ENCODE measurements around the gene DBNL.
"Not testable (repeated sequence)": the region's sequence is repeated elsewhere in the genome, so short reads cannot be mapped to it uniquely, and the experiment has no call there.

The DBNL gene

DNA sequence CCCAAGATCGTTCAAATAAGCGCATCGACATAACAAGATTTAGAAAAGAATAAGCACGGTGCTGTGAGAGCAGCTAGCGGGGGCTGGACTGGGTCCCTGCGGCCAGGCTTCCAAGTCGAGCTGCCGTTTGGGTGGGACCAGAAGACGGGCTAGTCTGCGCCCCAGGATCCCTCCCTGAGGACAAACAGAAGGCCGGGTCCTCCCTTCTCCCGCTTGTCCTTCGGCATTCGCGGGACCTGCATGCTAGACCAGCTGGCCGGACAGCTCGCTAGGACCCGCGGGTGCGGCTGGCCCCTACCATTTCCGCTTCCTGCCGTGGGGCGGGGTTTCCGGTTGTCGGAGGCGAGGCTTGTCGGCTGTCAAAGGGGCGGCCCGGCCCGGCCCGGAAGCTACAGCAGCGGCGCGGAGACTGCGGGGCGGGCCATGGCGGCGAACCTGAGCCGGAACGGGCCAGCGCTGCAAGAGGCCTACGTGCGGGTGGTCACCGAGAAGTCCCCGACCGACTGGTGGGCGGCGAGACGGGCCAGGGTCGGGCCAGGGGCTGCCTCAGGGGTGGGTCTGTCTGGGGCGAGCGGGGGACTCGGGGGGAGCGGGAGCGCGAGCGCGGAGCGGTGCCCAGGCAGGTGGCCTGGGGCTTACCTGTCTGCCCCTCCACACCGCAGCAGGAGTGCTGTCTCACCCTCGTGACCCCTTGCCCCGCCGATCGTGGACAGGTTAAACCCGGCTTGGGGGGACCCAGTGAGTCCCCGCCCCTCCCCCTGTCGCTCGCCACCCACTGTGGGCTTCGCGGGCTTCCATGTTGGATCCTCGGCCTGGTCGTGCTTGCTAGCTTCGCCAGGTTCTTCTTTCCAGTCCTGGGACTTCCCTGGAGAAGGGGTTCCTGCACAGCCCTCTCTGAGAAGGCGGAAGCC lies at the start of gene DBNL:
DBNL (plus strand) TSS at position 388 of the 911 bp plus-strand sequence; CDS start at position 424, 36 bp downstream.
- peak; percentile 97 for DNase-seq

DNA sequence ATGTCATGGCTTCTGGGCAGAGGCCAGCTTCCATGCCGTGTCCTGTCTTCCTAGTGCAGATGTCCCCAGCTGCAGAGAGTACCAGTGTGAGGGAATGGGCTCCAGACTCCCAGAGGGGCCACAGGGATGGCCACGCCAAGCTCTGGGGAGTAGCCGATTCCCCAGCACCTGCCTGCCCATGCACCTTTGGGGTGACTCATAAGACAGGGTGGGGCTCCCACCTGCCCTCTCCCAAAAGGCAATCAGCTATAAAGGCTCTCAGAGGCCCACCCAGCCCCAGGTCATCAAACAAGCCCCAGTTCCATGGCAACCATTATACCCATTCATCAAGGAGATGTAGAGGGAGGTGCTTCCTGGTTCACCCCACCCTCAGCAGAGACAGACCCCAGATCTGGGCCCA lies 47.0 kb upstream of the DBNL start, which contains the start of gene SPDYE1:
SPDYE1 (plus strand) TSS at position 366 of the 400 bp plus-strand sequence. CDS start 2,053 bp downstream, outside the sequence.
- DNase-seq = not testable (repeated sequence)

DNA sequence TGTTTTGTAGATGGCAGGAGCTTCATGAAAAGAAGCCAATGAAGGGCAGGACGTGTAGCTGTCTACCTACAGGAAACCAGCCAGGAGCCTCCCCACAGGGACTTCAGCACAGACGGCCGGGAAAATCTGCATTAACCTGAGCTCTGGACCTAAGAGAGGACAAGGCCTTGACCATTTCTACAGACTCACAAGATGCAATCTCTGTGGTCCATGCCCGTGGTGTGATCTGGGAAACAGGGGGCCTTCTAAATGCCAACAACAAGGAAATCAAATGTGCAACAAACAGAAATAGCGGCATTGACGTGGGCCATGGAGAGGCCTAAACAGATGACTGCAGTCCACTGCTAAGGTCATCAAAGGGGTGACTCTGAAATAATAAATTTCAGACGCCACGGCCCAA lies 32.4 kb upstream of the DBNL start:
- not testable (repeated sequence) for DNase-seq

DNA sequence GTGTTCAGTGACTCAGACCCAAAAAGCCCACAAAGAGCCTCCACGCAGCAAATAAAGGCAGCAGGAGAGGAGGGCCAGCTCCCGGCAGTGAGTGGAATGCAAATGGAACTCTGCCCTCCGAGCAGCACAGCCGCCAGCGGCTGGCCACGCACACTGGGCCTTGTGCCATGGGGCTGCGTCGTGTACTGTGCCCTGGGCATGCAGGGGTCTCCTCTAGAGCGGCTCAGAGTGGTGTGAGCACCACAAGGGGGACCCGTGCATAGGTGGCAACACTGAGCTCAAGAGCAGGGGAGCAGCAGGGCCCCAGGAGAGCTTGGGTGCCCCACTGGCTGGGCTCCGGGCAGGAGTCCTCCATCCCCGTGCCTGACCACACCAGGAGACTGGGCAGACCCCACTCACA lies 29.4 kb upstream of the DBNL start:
- not testable (repeated sequence) for DNase-seq

DNA sequence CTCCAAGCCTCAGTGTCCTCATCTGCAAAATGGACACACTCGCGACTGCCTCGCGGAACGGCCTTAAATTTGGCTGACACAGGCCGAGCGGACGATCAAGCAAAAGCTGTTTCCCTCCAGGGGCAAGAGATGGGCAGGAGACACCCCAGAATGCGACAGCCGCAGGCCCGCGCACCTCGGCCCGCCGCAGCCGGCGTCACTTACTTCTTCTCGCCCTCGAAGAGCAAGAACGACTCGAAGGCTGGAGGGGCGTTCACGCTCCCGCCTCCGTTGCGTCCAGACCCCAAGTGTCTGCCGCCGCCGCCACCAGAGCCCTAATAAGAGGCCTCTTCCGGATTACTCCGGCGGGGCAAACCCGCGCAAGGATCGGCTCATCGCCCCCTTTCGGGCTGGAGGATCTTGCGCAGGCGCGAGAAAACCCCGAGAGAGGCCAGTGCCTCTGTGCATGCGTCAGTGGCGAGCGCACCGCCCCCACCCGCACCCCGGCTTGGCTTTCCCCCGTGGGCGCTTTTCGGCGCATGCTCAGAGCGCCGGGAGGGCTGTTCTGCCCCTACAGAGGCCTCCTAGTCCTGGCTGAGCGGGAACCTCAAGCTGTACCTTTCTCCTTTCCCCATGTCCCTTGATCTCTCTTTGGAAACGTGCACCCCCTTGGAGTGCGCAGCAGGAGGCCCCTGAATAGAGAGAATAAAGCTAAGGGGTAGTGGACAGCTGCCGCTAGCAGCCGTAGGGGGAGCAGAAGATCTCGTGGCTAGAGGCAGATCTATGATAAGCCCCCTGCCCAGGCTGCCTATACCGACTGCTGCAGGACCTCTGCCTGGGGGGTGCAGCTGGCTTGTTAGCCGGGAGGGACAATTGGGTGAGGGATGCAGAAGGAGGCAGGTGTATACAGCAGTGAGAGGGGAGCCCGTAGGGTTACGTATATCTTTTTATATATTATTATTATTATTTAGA lies 25.4 kb upstream of the DBNL start:
- DNase-seq = peak; percentile 99

DNA sequence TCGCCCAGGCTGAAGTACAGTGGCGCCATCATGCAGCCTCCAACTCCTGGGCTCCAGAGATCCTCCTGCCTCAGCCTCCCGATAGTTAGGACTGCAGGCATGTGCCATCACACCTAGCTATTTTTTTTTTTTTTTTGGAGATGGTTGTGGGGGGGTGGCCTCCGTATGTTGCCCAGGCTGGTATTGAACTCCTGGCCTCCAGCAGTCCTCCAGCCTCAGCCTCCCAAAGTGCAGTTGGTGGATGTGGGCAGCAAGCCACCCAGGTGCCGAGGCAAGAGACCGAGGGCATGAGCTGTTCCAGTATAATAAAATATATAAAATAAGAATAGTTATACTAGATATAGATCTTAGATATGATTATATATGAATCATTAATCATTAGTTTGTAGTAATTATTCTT lies 24.7 kb upstream of the DBNL start:
- not testable (repeated sequence) for DNase-seq

DNA sequence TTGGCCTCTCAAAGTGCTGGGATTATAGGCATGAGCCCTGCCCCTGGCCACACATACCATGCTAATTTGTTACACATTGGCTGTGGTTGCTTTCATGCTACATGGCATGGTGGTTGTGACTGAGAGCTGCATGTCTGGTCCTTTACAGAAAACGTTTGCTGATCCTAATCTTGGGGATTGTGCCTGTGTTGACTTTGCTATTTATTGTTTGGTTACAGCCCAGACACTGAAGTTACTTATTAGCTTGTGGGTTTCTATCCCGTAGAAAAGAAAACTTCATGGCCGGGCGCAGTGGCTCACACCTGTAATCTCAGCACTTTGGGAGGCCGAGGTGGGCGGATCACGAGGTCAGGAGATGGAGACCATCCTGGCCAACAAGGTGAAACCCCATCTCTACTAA lies 22.4 kb upstream of the DBNL start:
- not testable (repeated sequence) for DNase-seq

DNA sequence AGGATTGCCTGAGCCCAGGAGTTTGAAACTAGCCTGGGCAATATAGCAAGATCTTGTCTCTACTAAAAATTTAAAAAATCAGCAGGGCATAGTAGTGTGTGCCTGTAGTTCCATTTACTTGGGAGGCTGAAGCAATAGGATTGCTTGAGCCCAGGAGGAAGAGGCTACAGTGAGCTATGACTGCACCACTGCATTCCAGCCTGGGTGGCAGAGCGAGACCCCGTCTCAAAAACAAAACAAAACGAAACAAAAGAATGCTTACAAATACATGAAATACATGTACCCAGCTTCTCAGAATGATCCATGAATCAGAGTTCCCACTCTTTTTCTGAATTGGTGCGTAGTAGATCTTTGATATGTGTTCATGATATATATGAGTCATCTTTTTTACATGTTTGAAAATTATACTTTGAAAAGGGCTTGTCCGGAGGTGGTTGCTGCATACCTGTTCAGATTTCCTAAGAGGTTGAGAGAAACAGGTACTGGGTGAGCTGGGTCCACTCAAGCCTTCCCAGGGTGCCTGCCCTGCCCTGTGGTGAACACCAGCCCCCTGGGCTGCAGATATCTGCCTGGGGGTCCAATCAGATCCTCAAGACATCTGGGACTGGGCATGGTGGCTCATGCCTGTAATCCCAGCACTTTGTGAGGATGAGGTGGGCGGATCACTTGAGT lies 21.6 kb upstream of the DBNL start:
- not testable (repeated sequence) for DNase-seq

DNA sequence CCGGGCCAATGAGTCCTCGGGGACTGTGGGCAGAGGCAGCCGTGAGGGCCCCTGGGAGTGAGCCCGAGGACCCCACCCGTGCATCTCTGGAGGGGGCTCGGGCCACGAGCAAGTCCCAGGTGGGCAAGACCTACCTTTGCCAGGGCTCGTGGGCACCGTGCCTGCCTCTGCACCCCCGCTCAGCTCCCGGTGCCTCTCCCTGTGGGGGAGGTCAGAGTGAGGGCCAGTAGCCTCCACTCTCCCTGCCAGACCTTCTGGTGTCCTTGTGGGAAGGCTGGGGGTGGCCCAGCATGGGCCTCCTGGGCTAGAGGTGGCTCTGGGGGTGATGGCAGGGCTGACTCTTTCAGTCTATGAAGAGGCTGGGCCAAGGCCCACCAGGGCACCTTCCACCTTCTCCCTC lies 15.1 kb upstream of the DBNL start:
- DNase-seq = not testable (repeated sequence)

DNA sequence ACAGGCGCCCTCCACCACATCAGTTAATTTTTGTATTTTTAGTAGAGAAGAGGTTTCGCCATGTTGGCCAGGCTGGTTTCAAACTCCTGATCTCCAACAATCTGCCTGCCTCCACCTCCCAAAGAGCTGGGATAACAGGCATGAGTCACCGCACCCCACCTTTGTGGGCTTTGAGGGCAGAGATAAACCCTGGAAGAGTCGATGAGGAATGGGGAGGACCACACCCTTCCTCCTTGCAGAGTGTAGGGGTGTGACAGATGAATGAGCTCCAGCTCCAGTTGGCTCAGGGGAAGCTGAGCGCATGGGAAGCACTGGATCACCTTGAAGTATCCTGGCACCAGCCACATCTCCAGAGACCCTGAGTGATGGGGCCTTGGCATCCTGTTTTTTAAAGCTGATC lies 14.5 kb upstream of the DBNL start:
- not testable (repeated sequence) for DNase-seq

DNA sequence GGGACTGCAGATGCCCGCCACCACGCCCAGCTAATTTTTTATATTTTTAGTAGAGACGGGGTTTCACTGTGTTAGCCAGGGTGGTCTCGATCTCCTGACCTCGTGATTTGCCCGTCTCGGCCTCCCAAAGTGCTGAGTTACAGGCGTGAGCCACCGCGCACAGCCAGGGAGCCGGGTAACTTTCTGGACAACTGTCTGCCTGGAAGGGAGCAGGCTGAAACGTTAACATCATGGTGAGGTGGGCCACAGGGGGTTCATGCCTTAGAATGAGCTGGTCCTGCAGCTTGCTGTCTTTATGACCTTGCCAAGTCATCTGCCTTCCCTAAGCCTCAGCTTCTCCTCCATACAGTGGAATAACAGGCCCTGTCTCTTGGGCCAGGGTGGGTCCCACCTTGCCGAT lies 13.2 kb upstream of the DBNL start:
- not testable (repeated sequence) for DNase-seq

DNA sequence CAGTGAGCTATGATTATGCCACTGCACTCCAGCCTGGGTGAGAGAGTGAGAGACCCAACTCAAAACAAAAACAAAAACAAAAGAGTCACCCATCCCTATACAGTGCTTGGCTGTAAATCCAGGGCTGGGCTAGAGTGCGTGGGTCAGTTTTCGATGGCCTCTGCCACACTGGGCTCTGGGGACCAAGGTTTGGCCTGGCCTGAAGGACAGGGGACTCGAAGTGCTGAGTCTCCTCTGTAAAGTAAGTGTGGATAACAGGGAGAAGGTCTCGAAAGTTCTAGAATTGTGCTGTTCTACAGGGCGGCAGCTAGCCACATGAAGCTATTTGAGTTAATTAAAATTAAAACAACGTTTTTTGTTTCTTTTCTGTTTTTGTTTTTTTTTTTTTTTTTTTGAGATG lies 12.5 kb upstream of the DBNL start:
- DNase-seq = not testable (repeated sequence)

DNA sequence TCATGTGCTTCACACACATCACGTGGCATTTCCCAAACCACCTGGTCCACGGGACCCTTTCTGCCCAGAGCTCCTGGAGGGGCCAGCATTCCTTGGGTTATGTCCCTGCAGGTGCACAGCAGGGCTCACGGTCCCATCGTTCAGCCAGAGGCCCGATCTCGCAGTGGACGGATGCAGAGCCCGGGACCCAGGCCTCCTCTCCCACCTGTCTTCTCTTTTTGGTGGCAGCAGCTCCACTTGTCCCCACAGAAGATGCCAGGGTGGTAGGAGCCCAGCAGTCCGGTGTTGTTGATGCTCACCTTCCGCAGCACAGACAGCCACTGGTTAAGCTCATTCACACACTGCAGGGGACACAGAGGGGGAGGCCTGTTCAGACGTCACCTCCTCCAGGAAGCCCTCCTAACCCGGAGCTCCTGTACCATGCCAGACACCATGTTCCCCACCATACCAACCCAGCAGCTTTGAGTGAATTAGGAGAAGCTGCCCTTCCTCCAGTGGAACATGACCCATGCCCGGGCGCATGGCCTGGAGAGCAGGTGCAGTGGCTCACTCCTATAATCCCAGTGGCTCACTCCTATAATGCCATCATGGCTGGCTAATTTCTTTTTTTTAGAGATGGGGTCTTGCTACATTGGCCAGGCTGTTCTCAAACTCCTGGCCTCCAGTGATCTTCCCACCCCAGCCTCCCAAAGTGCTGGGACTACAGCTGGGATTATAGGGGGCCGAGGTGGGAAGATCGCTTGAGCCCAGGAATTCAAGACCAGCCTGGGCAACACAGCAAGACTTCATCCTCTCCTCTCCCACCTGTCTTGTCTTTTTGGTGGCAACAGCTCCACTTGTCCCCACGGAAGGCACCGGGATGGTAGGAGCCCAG lies 10.3 kb upstream of the DBNL start:
- DNase-seq = not testable (repeated sequence)

DNA sequence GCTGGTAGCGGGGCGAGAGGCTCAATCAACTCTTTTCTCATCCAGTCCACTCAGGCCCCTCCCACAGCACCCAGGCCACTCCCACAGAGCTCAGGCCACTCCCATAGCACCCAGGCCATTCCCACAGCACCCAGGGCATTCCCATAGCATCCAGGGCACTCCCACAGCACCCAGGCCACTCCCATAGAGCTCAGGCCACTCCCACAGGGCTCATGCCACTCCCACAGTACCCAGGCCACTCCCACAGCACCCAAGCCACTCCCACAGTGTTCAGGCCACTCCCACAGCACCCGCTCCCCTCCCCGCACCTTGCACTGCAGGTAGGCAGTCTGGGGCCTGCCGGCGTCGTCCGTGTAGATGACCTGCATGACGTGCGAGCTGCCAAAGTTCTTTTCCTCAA lies 8.1 kb upstream of the DBNL start:
- not testable (repeated sequence) for DNase-seq

DNA sequence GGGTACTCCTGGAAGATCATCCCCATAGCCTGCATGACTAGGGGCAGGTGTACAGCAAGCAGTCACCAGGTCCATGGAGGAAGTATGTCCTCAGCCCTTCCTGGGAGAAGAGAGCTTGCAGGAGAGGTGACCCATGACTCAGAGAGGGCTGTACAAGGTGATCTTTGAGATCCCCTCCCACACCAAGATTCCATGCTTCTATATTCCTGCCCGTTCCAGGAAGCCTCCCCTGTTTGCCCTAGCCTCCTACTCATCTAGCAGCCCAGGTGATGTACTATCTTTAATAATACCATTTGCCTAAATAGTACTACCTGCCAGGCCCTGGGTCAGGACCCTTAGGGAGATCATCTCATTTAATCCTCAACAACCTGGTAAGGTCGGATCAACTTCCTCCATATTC lies 6.6 kb upstream of the DBNL start:
- not testable (repeated sequence) for DNase-seq

DNA sequence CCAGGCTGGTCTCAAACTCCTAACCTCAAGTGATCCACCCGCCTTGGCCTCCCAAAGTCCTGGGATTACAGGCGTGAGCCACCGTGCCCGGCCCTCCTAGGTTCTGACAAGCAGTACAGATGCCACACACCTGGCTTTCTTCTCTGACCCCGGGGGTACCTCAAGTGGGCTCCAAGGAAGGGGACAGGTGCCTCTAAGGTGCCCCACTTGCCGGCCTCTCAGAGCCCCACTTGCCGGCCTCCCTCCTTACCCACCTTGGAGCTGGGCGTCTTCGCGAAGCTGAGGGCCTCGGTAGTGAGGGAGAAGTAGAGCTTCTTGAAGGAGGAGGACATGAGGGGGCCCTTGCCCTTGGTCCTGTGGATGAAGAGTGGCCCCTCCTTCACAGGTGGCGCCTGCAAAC lies 5.9 kb upstream of the DBNL start:
- DNase-seq = not testable (repeated sequence)

DNA sequence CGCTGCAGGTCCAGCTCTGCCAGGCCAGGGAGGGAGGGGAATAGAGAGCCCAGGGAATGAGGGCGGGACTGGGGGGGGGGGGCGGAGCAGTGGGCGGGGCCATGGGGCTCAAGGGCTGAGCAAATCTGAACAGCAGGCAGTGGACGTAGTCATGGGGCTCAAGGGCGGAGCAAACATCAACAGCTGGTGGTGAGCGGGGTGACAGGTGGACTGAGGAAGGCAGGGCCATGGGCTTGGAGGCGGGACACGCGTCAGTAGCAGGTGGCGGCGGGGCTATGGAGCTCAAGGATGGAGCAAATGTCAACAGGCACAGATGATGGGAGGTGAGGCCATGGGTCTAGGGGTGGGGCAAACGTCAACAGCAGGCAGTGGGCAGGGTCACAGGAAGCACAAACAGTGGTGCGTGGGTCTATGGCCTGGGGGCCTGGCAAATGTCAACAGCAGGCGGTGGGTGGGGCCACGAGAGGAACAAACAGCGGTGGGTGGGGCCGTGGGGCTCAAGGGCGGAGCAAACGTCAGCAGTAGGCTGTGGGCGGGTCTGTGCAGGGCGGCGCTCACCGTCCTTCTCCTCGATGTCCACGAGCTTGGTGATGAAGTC lies 5.4 kb upstream of the DBNL start:
- DNase-seq = peak; percentile 86

DNA sequence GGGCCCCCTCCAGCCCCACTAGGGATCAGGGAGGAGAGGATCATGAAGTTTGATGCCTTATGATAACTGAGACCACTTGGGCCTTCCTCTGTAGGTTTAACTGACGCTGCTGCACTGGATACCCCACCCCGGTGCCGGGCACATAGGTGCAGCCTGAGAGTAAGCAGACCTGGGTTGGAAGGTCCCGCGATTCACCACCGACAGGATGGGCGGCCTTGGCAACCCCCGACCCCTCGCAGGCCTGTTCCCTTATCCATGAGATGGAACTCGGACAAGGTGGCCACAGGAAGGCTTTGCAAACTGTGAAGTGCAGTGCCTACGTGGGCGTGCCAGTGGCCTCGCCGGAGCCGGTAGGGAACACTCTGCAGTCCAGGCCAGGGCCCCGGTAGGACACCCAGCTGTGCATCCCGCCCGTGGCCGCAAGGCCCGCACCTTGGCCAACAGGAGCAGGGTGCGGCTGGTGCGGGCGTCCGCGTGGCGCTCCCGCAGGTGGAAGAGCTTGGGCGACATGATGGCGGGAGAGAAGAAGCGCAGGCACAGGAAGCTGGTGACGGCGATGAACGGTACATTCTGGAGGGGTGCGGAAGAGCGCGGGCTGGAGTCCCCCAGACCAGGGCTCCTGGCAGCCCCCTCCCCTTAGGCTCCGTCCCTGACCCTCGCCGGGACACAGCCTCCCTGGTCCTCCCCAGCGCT lies 4.6 kb upstream of the DBNL start:
- not testable (repeated sequence) for DNase-seq

DNA sequence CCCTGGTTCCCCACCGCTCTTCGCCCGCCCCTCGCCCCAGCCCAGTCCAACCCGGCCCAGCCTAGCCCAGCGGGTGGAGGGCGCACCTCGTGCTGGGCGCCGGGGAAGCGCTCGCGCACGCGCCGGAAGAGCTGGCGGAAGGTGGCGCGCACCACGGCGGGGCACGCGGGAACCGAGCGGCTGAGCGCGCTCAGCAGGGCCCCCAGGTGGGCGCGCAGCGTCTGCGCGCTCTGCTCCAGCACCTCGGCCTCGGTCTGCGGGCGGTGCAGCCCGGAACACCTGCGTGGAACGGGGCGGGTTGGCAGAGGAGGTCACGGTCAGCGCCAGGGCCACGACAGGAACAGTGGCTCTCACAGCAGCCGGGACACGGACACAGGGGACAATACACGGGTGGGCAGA lies 4.0 kb upstream of the DBNL start:
- DNase-seq = peak; percentile 28

DNA sequence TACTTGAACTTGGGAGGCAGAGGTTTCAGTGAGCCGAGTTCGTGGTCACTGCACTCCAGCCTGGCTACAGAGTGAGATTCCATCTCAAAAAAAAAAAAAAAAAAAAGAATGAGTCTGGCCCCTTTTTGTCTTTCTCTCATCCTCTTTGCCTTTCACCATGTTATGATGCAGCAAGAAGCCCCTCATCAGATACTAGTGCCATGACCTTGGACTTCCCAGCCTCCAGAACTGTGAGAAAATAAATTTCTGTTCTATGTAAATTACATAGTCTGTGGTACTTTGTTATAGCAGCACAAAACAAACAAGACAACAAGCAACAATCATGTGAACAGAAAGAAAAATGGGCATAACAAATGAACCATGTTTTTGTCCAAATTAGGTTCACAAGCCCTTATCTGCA lies 2.3 kb upstream of the DBNL start:
- no peak for DNase-seq

DNA sequence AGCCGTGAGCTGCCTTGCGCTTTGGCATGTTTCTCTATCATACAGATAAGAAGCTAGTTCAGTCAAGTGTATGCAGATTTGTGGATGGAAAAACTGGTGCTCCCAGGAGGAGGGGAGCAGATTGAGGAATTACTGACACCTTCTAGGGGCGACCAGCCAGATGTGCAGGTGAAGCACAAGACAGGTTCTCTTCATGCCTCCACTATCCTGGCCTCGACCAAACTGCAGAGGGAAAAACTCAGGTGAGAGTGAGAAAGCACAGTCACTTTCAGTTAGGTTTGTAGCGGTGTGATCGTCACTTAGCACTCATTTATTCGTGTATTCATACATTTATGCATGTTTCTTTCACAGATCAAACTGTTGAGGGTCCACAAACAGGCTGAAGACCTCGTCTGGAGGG lies 600 bp upstream of the DBNL start:
- DNase-seq = peak; percentile 13

Measured in femur (tissue), 1 donor.